ENCODE results near the gene IDH3G. TPM values are rescaled to one million over a fixed set of nuclear protein-coding genes. Genes with fewer than 3 reads are reported as not detected.

The IDH3G gene
- total and polyA plus RNA-seq, 3 donors from 2014 or later = 52.4 to 83.1 (median 74.9) TPM

GRCh38 chrX:153781428-153782047 is 12.6 kb downstream of the IDH3G start:
- Histone ChIP-seq H3K4me1 (no peaks in the 10 kb centered on the region), H3K36me3 (ENCODE audit: low read depth, missing control alignments) (no peaks in the 10 kb centered on the region), H3K27me3 (no peaks in the 10 kb centered on the region), H3K27ac (no peak overlapping the region), H3K4me3 (no peak overlapping the region), H3K9me3 (no peaks in the 10 kb centered on the region)
- no peak for DNase-seq
- WGBS, 2 donors = 95% methylated on average over 8 of the region's 24 CpGs; no CpG with 5 or more reads in 1 of the 2 donors
- intact Hi-C loops (cut with DNase I; ENCODE audit: low total_unique reads) = no loop called here
- TF ChIP-seq POLR2A (IDR thresholded peaks at IDR 0.05) (no peak), CTCF (IDR thresholded peaks at IDR 0.05) (no peak)

GRCh38 chrX:153780678-153781427 is 13.3 kb downstream of the IDH3G start, which contains the start of gene SRPK3:
Gene SRPK3 (plus strand): TSS chrX:153781041. CDS start chrX:153781087, 46 bp downstream.
- no peaks in the 10 kb centered on the region for H3K9me3 ChIP-seq
- no peaks in the 10 kb centered on the region for H3K4me1 ChIP-seq
- H3K4me3 ChIP-seq = no peak within 1 kb of the TSS
- H3K27ac ChIP-seq = no peak within 1 kb of the TSS
- 15 to 45% methylated on average over 19 to 35 of the region's 52 CpGs for WGBS, 2 donors
- DNase-seq = no peak
- TF ChIP-seq CTCF (IDR thresholded peaks at IDR 0.05) = no peak
- TF ChIP-seq POLR2A (IDR thresholded peaks at IDR 0.05) = no peak
- intact Hi-C loops (cut with DNase I; ENCODE audit: low total_unique reads) = no loop called here
- no peaks in the 10 kb centered on the region for H3K36me3 ChIP-seq (ENCODE audit: low read depth, missing control alignments)
- no peaks in the 10 kb centered on the region for H3K27me3 ChIP-seq

- no peaks in the 10 kb centered on the region for H3K36me3 ChIP-seq (ENCODE audit: low read depth, missing control alignments)
- DNase-seq = no peak
- 70% methylated on average over 17 of the region's 18 CpGs; no CpG with 5 or more reads in 1 of the 2 donors for WGBS, 2 donors
- intact Hi-C loops (cut with DNase I; ENCODE audit: low total_unique reads) = no loop called here
- H3K4me1 ChIP-seq = no peaks in the 10 kb centered on the region
- H3K27me3 ChIP-seq = no peaks in the 10 kb centered on the region
- no peak overlapping the region for H3K27ac ChIP-seq
- no peaks in the 10 kb centered on the region for H3K9me3 ChIP-seq
- no peak overlapping the region for H3K4me3 ChIP-seq
- TF ChIP-seq CTCF (IDR thresholded peaks at IDR 0.05) (no peak), POLR2A (IDR thresholded peaks at IDR 0.05) (no peak)
Measured at GRCh38 chrX:153779891-153780677, 14.1 kb downstream of the IDH3G start.

- intact Hi-C loops (cut with DNase I; ENCODE audit: low total_unique reads) = no loop called here
- Histone ChIP-seq H3K4me1 (no peaks in the 10 kb centered on the region), H3K27ac (no peak overlapping the region), H3K4me3 (no peak overlapping the region), H3K27me3 (no peaks in the 10 kb centered on the region), H3K9me3 (no peaks in the 10 kb centered on the region), H3K36me3 (ENCODE audit: low read depth, missing control alignments) (no peaks in the 10 kb centered on the region)
- WGBS, 2 donors = 88% methylated on average over 6 of the region's 16 CpGs; no CpG with 5 or more reads in 1 of the 2 donors
- TF ChIP-seq CTCF (IDR thresholded peaks at IDR 0.05) (no peak), POLR2A (IDR thresholded peaks at IDR 0.05) (no peak)
- DNase-seq = no peak
Measured at GRCh38 chrX:153778684-153779101, 15.5 kb downstream of the IDH3G start.

Measured in testis (tissue), 3 donors.